Stimulated activated naive B cell treated with anti-CD40 and anti-IgM and Interleukin-4, amounts not matched to agents 10 μg/mL and 1 μg/mL and 100 μg/mL, for 72 hours (primary cell): Measurements from ENCODE around the gene PACS1.

Experiments
- ATAC-seq, 2 donors: fragments of 150-1000 bp; cut with Tn5 transposase; replicated peaks; 2 replicates each; pipeline ENCODE4 v1.10.0; 2021; ENCODE audit warnings: moderate library complexity in 1 of 2
- DNase-seq: peaks from one replicate; pipeline ENCODE4 v3.0.0; 2021
- H3K27ac Mint-ChIP-seq: one replicate; pipeline ENCODE4 v1.8.0; 2022; ENCODE audit warnings: mild to moderate bottlenecking, mixed read lengths
- H3K27me3 Mint-ChIP-seq, 2 donors: one replicate each; pipeline ENCODE4 v1.8.0; 2022; ENCODE audit warnings: mixed read lengths in 2 of 2
- H3K36me3 Mint-ChIP-seq, 2 donors: one replicate each; pipeline ENCODE4 v1.8.0; 2022; ENCODE audit warnings: mixed read lengths in 2 of 2, mild to moderate bottlenecking in 1 of 2
- H3K4me1 Mint-ChIP-seq, 2 donors: one replicate each; pipeline ENCODE4 v1.8.0; 2022; ENCODE audit warnings: mixed read lengths in 2 of 2, mild to moderate bottlenecking in 1 of 2
- H3K4me3 Mint-ChIP-seq, 2 donors: one replicate each; pipeline ENCODE4 v1.8.0; 2022; ENCODE audit warnings: mild to moderate bottlenecking in 2 of 2, mixed read lengths in 2 of 2, moderate library complexity in 1 of 2
- H3K9me3 Mint-ChIP-seq, 2 donors: one replicate each; pipeline ENCODE4 v1.8.0; 2022; ENCODE audit warnings: mixed read lengths in 2 of 2, mild to moderate bottlenecking in 1 of 2

PACS1 gene

DNA sequence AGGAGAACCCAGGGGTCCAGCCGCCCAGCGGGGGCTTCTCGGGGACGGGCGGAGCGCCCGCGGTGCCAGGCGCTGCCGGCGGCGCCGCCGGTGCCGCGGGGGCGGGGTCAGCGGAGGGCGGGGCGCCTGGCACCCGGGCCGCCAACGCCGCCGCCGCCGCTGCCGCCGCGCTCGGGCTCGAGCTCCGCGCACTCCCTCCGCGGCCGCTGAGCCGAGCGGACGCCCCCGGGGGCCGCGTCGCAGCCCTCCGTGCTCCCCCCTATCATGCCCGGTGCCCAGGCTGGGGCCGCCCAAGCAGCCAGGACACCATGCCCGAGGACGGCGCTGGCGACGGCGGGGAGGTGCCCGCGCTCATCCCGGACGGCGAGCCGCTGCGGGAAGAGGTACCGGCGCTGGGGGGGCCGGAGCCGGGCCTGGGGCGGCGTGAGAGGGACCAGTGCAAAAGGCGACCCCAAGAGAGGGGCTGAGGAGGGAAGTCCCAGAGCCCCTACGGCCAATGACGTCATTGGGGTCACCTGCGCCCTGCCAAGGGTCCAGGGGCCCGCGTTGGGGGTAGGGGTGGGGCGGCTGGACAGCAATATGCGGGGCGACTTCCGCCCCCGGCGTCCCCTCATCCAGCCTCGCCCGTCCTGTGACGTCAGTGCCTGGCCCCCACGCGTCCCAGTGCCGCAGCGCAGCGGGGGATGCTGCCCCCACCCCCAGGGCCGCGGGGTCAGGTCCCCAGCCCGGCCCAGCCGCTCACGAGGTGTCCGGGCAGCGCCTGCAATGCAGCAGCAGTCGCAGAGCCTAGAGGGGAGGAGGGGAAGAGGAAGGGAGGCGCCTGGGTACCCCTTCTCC is 221.9 kb downstream of the PACS1 start, which contains the start of gene TMEM151A:
Gene TMEM151A, plus strand, starts transcription at position 189 of the 837 bp plus-strand sequence. Its CDS starts 120 bp downstream, at position 309.
- peaks cover 22 to 27% of the 10 kb centered on the region in 2 donors for H3K27me3 Mint-ChIP-seq
- DNase-seq (no peak), ATAC-seq (no peak)
- H3K4me3 Mint-ChIP-seq, result peak within 1 kb of the TSS; percentile 36 to 52
- no peaks in the 10 kb centered on the region for H3K9me3 Mint-ChIP-seq
- no peak within 1 kb of the TSS for H3K27ac Mint-ChIP-seq
- H3K4me1 Mint-ChIP-seq, result peaks cover 19 to 26% of the 10 kb centered on the region in 2 donors
- H3K36me3 Mint-ChIP-seq, result peaks cover 0 to 2% of the 10 kb centered on the region in 2 donors

DNA sequence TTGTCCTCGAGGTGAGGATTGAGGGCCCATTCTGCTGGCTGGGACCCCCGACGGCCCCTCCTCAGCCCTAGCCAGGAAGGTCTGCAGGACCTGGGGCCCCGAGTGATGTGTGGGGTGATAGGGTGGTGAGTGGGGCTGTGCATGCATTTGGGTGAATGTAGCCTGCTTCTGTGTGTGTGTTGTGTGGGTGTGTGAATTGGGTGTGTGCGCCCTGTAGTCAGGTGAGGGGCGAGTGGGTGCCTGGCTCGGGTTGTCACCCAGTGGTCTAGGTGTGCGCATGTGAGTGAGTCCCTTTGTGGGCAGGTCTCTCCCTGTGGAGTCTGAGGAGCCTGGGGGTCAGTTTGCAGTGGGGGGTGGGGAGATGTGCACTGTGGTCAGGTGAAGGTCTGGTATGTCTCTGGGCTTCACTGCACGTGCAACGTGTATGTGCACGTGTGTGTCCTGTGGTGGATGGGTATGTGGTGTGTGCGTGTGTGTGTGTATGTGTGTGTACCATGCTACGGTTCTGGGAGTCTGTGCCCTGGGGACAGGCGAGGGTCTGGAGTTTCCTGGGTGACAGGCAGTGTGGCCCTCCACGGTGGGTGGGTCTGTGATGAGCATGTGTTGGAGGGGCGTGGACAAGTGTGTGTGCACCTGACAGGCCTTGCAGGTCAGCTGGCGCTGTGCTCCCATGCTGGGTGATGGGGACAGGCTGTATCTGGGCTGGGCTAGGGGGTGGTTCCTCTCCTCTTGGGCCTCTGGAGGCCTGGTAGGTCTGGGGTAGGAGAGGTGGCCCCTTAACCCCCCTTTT is 222.7 kb downstream of the PACS1 start:
- H3K9me3 Mint-ChIP-seq, result no peaks in the 10 kb centered on the region
- DNase-seq (no peak), ATAC-seq (no peak)
- no peaks in the 10 kb centered on the region for H3K36me3 Mint-ChIP-seq
- peak overlapping the region; percentile 0 to 5 for H3K4me3 Mint-ChIP-seq
- H3K27me3 Mint-ChIP-seq, result peaks cover 22 to 27% of the 10 kb centered on the region in 2 donors
- H3K4me1 Mint-ChIP-seq, result peaks cover 16 to 20% of the 10 kb centered on the region in 2 donors
- no peak overlapping the region for H3K27ac Mint-ChIP-seq

DNA sequence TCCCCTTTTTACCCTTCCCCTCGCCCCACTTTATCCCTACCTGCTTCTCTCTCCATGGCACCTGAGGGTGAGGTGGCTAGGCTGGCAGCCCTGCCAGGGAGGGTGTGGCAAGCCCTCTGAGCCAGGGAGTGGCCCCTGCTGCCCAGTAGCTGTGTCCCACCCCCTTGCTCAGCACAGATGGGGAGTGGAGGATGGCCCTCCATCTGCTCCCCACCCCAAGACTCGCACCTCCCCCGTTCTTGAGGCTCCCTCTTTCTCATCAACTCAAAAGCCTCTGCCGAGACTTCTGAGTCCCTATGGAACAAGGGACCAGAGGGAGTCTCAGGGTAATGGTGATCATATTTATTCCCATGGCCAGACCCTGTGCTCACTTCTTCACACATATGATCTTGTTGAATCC is 223.3 kb downstream of the PACS1 start:
- peaks cover 13 to 14% of the 10 kb centered on the region in 2 donors for H3K4me1 Mint-ChIP-seq
- no peak for DNase-seq
- H3K27me3 Mint-ChIP-seq, result peaks cover 22 to 27% of the 10 kb centered on the region in 2 donors
- H3K27ac Mint-ChIP-seq, result no peak overlapping the region
- H3K9me3 Mint-ChIP-seq, result no peaks in the 10 kb centered on the region
- H3K36me3 Mint-ChIP-seq, result no peaks in the 10 kb centered on the region
- ATAC-seq, result no peak
- H3K4me3 Mint-ChIP-seq, result peak overlapping the region in 1 of 2 donors; percentile 33

DNA sequence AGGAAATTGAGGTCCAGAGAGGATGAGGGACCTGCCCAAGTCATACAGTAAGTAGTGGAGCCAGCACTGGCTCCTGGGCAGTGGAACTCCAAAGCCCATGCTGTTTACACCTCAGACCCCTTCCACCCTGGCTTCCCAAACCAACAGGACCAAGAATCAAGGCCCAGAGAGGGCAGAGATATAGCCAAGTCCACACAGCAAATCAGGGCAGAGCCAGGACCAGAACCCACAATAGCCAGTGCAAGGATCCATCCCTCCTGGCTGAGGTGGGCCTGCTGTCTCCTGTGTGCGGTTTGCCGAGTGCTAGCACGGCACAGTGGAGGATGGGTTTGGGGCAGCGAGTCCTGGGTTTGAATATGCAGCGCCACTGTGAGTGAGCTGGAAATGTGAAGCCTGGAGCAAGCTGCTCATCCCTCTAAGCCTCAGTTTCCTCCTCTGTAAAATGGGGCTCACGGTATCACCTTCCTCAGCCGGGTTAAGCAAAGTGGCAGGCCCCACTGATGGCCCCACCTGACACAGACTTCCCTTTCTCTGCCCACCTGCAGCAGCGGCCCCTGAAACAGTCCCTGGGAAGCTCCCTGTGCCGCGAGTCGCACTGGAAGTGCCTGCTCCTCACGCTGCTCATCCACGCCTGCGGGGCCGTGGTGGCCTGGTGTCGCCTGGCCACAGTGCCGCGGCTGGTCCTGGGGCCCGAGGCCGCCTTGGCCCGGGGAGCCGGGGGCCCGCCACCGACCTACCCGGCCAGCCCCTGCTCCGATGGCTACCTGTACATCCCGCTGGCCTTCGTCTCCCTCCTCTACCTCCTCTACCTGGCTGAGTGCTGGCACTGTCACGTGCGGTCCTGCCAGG is 223.9 kb downstream of the PACS1 start:
- Mint-ChIP-seq H3K27me3 (peaks cover 22 to 27% of the 10 kb centered on the region in 2 donors), H3K27ac (no peak overlapping the region), H3K36me3 (no peaks in the 10 kb centered on the region), H3K4me3 (no peak overlapping the region), H3K4me1 (peaks cover 13 to 14% of the 10 kb centered on the region in 2 donors), H3K9me3 (no peaks in the 10 kb centered on the region)
- DNase-seq (no peak), ATAC-seq (no peak)
